ENCODE results near the gene ENGASE. TPM values are rescaled to one million over a fixed set of nuclear protein-coding genes. Genes with fewer than 3 reads are reported as not detected.

Gene ENGASE
- total and polyA plus RNA-seq, 2 experiments from 2014 or later, result 48.8 to 69.8 TPM

GRCh38 chr17:79113699-79114457 lies 39.3 kb downstream of the ENGASE start:
- Histone ChIP-seq H3K4me3 (no peak overlapping the region), H3K27me3 (no peaks in the 10 kb centered on the region), H3K36me3 (no peaks in the 10 kb centered on the region), H3K9me3 (ENCODE audit: low read depth) (no peaks in the 10 kb centered on the region), H3K4me1 (ENCODE audit: low read depth) (peaks cover 13% of the 10 kb centered on the region), H3K27ac (no peak overlapping the region)
- DNase-seq (ENCODE audit: low read depth in 1 of 2, low spot score in 1 of 2), result no peak
- TF ChIP-seq, protein P1, sequence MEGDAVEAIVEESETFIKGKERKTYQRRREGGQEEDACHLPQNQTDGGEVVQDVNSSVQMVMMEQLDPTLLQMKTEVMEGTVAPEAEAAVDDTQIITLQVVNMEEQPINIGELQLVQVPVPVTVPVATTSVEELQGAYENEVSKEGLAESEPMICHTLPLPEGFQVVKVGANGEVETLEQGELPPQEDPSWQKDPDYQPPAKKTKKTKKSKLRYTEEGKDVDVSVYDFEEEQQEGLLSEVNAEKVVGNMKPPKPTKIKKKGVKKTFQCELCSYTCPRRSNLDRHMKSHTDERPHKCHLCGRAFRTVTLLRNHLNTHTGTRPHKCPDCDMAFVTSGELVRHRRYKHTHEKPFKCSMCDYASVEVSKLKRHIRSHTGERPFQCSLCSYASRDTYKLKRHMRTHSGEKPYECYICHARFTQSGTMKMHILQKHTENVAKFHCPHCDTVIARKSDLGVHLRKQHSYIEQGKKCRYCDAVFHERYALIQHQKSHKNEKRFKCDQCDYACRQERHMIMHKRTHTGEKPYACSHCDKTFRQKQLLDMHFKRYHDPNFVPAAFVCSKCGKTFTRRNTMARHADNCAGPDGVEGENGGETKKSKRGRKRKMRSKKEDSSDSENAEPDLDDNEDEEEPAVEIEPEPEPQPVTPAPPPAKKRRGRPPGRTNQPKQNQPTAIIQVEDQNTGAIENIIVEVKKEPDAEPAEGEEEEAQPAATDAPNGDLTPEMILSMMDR (IDR thresholded peaks at IDR 0.05; ENCODE audit: low read depth, low read length), result no peak

DNA sequence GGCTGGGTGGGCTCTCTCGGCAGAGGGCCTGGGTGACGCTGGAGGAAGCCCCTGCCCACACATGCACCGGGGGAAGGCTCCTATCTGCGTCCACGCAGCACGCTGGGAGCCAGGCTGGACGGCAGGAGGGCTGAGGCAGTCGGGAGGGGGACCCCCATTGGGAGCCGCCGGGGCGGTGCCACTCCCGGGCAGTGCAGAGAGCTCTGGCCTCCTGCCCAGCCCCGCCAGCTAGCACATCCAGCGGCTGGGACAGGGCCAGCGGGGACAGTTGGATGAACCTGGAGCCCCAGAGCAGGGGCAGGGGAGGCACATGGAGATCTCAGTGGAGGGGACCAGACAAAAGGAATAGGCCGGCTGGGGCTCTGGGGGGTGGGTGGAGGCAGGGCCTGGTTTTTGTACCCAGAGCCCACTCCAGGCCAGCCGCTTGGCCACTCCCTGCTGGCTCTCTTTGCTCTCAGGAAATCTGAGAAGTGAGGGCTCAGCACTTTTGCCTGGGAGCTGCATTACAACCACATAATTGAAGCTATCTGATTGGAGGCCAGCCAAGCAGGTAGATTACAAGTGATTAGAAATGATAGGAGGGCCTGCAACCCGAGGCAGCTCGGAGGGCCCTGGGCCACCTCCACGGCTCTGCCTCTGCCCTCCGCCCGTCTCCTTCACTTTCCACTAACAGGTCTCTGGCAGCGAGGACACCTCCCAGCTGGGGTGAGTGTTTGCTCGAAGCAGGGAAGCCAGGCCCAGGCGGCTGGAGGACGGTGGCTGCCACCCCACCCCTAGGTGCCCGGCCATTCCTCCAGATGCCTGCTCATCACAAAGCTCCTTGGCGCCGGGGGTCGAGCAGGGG lies 40.1 kb downstream of the ENGASE start:
- TF ChIP-seq, protein P1 (IDR thresholded peaks at IDR 0.05; ENCODE audit: low read depth, low read length), result no peak
- no peak overlapping the region for H3K4me3 ChIP-seq
- peaks cover 13% of the 10 kb centered on the region for H3K4me1 ChIP-seq (ENCODE audit: low read depth)
- no peaks in the 10 kb centered on the region for H3K27me3 ChIP-seq
- H3K27ac ChIP-seq, result peak overlapping the region; percentile 30
- peak; percentile 7 to 47 for DNase-seq (ENCODE audit: low read depth in 1 of 2, low spot score in 1 of 2)
- no peaks in the 10 kb centered on the region for H3K36me3 ChIP-seq
- H3K9me3 ChIP-seq (ENCODE audit: low read depth), result no peaks in the 10 kb centered on the region

GRCh38 chr17:79115487-79115886 lies 40.9 kb downstream of the ENGASE start:
- Histone ChIP-seq H3K27ac (no peak overlapping the region), H3K4me1 (ENCODE audit: low read depth) (peaks cover 13% of the 10 kb centered on the region), H3K4me3 (no peak overlapping the region), H3K9me3 (ENCODE audit: low read depth) (no peaks in the 10 kb centered on the region), H3K27me3 (no peaks in the 10 kb centered on the region), H3K36me3 (no peaks in the 10 kb centered on the region)
- TF ChIP-seq, protein P1 (IDR thresholded peaks at IDR 0.05; ENCODE audit: low read depth, low read length), result no peak
- no peak for DNase-seq (ENCODE audit: low read depth in 1 of 2, low spot score in 1 of 2)

GRCh38 chr17:79116575-79117368 lies 42.1 kb downstream of the ENGASE start:
- Histone ChIP-seq H3K27ac (no peak overlapping the region), H3K9me3 (ENCODE audit: low read depth) (no peaks in the 10 kb centered on the region), H3K36me3 (no peaks in the 10 kb centered on the region), H3K4me3 (no peak overlapping the region), H3K4me1 (ENCODE audit: low read depth) (peaks cover 13% of the 10 kb centered on the region), H3K27me3 (no peaks in the 10 kb centered on the region)
- TF ChIP-seq, protein P1 (IDR thresholded peaks at IDR 0.05; ENCODE audit: low read depth, low read length), result no peak
- no peak for DNase-seq (ENCODE audit: low read depth in 1 of 2, low spot score in 1 of 2)

DNA sequence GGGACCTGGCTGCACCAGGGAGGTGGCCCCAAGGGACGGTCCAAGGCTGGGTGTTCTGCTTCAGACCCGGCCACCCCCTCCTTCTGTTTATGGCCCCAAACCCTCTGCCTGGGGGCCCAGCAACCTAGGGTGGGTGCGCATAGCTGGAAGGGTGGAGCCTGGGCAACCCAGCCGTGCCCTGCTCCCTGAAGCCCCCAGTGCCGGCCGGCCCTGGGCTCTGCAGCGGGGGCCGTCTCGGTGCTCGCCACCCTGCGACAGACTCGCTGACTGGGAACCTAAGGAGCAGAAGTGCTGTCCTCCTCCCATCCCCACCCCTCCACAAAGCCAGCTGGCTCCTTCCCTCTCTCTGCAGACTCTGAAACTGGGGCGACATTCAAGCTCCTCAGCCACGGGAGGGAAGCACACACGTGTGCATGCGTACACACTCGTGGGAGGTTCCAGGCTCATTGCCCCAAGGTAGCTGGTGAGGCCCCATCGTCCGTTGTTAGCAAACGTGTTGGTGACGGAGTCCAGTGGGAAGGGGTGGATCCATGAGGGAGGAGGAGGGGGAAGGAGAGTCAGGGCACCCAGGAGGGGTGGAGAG lies 43.4 kb downstream of the ENGASE start:
- no peak overlapping the region for H3K4me3 ChIP-seq
- no peaks in the 10 kb centered on the region for H3K9me3 ChIP-seq (ENCODE audit: low read depth)
- H3K27me3 ChIP-seq, result no peaks in the 10 kb centered on the region
- DNase-seq (ENCODE audit: low read depth in 1 of 2, low spot score in 1 of 2), result no peak
- peaks cover 13% of the 10 kb centered on the region for H3K4me1 ChIP-seq (ENCODE audit: low read depth)
- TF ChIP-seq, protein P1 (IDR thresholded peaks at IDR 0.05; ENCODE audit: low read depth, low read length), result no peak
- no peaks in the 10 kb centered on the region for H3K36me3 ChIP-seq
- no peak overlapping the region for H3K27ac ChIP-seq

All from cardiac muscle cell (in vitro differentiated cells and primary cell).